ENCODE measurements around the gene GPR135. TPM values are rescaled to one million over a fixed set of nuclear protein-coding genes. Genes with fewer than 3 reads are reported as not detected.

Gene GPR135
- polyA plus RNA-seq, 1 donor from 2014 or later = 3.0 TPM

DNA sequence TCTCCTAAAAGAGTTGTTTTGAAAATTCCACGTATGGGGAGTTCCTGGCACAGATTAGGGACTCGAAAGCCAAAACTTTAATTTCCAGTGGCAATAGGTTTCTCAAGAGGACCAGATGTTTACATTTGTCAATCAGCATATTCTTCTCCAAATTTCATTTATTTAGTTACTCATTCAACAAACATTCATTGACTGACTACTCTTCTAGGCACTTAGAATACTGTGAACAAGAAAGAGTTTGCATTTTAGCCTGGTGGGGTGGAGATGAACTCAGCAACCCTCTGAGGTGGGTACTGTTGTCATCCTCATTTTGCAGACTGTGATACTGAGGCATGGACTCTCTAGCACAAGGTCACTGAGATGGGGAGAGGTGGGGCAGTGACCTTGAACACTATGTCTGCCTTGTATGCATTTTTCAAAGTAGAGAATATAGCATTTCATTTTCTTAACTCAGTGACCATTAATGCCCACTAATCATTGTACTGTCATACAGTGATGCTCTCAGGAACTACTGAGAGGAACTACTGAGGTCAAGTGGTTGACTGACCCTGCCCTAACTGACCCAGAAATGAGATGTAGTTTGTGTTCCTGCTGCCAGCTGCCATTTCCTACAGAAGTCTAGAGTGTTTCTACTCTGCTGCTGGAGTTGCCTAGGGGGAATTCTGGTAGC is 16.8 kb upstream of the GPR135 start:
- Histone ChIP-seq H3F3A (ENCODE audit: insufficient read depth, low read length, poor library complexity, severe bottlenecking) (no peaks in the 10 kb centered on the region), H3K9me2 (ENCODE audit: insufficient read depth, low read length) (no peaks in the 10 kb centered on the region), H3K4me3 (ENCODE audit: low read length) (peak overlapping the region; percentile 88), H3K36me3 (ENCODE audit: insufficient read depth, low read length) (no peaks in the 10 kb centered on the region), H2AFZ (ENCODE audit: low read depth, low read length) (no peak overlapping the region), H3K4me2 (ENCODE audit: low read length) (no peak overlapping the region), H3K27ac (ENCODE audit: low read length) (no peak overlapping the region), H3K79me2 (replicated peaks; ENCODE audit: insufficient read depth, low read length) (peaks cover 20% of the 10 kb centered on the region), H4K20me1 (ENCODE audit: insufficient read depth) (no peaks in the 10 kb centered on the region), H3K9ac (ENCODE audit: low read length) (no peak overlapping the region), H3K27me3 (ENCODE audit: insufficient read depth, low read depth, low read length) (no peaks in the 10 kb centered on the region), H3K9me3 (ENCODE audit: low read length) (no peaks in the 10 kb centered on the region)
- TF ChIP-seq POLR2AphosphoS5 (IDR thresholded peaks at IDR 0.05) (no peak), MXI1 (conservative IDR thresholded peaks at IDR 0.05; ENCODE audit: poor library complexity, severe bottlenecking) (no peak), TAF1 (IDR thresholded peaks at IDR 0.05; ENCODE audit: low read depth) (no peak), RAD21 (conservative IDR thresholded peaks at IDR 0.05) (no peak), EZH2 (IDR thresholded peaks at IDR 0.05; ENCODE audit: borderline replicate concordance, insufficient read depth, low read length, poor library complexity, severe bottlenecking) (no peak), SMC3 (conservative IDR thresholded peaks at IDR 0.05; ENCODE audit: poor library complexity) (no peak), EP300 (conservative IDR thresholded peaks at IDR 0.05; ENCODE audit: poor library complexity, severe bottlenecking) (no peak)
- TF ChIP-seq, protein P1, sequence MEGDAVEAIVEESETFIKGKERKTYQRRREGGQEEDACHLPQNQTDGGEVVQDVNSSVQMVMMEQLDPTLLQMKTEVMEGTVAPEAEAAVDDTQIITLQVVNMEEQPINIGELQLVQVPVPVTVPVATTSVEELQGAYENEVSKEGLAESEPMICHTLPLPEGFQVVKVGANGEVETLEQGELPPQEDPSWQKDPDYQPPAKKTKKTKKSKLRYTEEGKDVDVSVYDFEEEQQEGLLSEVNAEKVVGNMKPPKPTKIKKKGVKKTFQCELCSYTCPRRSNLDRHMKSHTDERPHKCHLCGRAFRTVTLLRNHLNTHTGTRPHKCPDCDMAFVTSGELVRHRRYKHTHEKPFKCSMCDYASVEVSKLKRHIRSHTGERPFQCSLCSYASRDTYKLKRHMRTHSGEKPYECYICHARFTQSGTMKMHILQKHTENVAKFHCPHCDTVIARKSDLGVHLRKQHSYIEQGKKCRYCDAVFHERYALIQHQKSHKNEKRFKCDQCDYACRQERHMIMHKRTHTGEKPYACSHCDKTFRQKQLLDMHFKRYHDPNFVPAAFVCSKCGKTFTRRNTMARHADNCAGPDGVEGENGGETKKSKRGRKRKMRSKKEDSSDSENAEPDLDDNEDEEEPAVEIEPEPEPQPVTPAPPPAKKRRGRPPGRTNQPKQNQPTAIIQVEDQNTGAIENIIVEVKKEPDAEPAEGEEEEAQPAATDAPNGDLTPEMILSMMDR (IDR thresholded peaks at IDR 0.05; ENCODE audit: poor library complexity, severe bottlenecking) = no peak
- TF ChIP-seq, protein P2, sequence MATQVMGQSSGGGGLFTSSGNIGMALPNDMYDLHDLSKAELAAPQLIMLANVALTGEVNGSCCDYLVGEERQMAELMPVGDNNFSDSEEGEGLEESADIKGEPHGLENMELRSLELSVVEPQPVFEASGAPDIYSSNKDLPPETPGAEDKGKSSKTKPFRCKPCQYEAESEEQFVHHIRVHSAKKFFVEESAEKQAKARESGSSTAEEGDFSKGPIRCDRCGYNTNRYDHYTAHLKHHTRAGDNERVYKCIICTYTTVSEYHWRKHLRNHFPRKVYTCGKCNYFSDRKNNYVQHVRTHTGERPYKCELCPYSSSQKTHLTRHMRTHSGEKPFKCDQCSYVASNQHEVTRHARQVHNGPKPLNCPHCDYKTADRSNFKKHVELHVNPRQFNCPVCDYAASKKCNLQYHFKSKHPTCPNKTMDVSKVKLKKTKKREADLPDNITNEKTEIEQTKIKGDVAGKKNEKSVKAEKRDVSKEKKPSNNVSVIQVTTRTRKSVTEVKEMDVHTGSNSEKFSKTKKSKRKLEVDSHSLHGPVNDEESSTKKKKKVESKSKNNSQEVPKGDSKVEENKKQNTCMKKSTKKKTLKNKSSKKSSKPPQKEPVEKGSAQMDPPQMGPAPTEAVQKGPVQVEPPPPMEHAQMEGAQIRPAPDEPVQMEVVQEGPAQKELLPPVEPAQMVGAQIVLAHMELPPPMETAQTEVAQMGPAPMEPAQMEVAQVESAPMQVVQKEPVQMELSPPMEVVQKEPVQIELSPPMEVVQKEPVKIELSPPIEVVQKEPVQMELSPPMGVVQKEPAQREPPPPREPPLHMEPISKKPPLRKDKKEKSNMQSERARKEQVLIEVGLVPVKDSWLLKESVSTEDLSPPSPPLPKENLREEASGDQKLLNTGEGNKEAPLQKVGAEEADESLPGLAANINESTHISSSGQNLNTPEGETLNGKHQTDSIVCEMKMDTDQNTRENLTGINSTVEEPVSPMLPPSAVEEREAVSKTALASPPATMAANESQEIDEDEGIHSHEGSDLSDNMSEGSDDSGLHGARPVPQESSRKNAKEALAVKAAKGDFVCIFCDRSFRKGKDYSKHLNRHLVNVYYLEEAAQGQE (IDR thresholded peaks at IDR 0.05; ENCODE audit: borderline replicate concordance) = no peak

DNA sequence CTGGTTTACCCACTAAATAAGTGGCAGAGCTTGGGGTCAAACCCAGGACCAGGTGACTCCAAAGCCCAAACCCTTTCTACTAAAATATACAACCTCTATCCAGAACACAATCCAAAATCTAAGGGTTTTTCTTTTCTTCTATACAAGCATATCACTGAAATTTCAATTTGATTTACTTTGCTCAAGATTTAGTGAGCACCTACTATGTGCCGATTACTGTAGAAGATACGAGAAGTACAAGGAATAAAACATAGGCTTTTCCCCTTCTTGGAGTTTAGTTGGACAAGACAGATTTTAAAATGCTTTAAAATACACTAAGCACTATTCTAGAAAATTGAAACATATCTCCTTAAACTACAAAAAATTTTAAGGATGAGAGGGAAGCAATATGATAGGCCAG is 16.2 kb upstream of the GPR135 start:
- Histone ChIP-seq H3K9me2 (ENCODE audit: insufficient read depth, low read length) (no peaks in the 10 kb centered on the region), H3K4me2 (ENCODE audit: low read length) (no peak overlapping the region), H3F3A (ENCODE audit: insufficient read depth, low read length, poor library complexity, severe bottlenecking) (no peaks in the 10 kb centered on the region), H3K27ac (ENCODE audit: low read length) (no peak overlapping the region), H3K9me3 (ENCODE audit: low read length) (no peaks in the 10 kb centered on the region), H3K36me3 (ENCODE audit: insufficient read depth, low read length) (no peaks in the 10 kb centered on the region), H3K27me3 (ENCODE audit: insufficient read depth, low read depth, low read length) (no peaks in the 10 kb centered on the region), H2AFZ (ENCODE audit: low read depth, low read length) (no peak overlapping the region), H4K20me1 (ENCODE audit: insufficient read depth) (no peaks in the 10 kb centered on the region), H3K4me3 (ENCODE audit: low read length) (no peak overlapping the region), H3K9ac (ENCODE audit: low read length) (no peak overlapping the region), H3K79me2 (replicated peaks; ENCODE audit: insufficient read depth, low read length) (peaks cover 14% of the 10 kb centered on the region)
- TF ChIP-seq EZH2 (IDR thresholded peaks at IDR 0.05; ENCODE audit: borderline replicate concordance, insufficient read depth, low read length, poor library complexity, severe bottlenecking) (no peak), MXI1 (conservative IDR thresholded peaks at IDR 0.05; ENCODE audit: poor library complexity, severe bottlenecking) (no peak), EP300 (conservative IDR thresholded peaks at IDR 0.05; ENCODE audit: poor library complexity, severe bottlenecking) (no peak)
- TF ChIP-seq, protein P1 (IDR thresholded peaks at IDR 0.05; ENCODE audit: poor library complexity, severe bottlenecking) = no peak
- TF ChIP-seq, protein P2 (IDR thresholded peaks at IDR 0.05; ENCODE audit: borderline replicate concordance) = no peak

All from neural cell (in vitro differentiated cells).